ENCODE measurements around the gene TINAG.

Gene TINAG

DNA sequence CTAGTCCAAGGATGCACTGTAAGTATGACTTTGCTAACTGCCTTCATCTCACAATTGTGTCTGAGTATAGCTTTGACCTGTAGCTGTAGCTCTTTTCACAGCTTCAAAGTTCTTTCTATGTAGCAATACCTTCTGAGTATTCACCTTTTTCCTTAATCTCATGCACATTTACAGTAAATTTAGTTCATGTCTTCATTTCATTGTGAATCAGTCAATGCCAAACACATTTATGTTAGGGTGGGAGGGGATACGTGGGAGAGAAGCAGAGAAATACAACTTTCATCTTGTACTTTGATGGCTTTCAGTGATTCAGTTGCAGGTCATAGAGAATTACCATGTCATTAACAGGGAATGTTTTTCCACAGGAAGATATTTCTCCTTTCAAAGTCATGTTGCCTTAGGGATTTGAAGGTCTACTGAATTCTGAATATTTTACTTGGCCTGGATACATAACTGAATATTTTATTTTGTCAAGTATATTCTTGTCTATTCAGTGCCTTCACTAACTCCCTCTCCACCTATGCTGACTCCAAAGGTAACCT lies 119.2 kb downstream of the TINAG start:
- peak; percentile 79 for FAIRE-seq
- no peak for DNase-seq (ENCODE audit: low spot score)

GRCh38 chr6:54428431-54428830 lies 120.2 kb downstream of the TINAG start:
- FAIRE-seq = no peak
- no peak for DNase-seq (ENCODE audit: low spot score)

- FAIRE-seq = no peak
- no peak for DNase-seq (ENCODE audit: low spot score)
Measured at GRCh38 chr6:54431466-54431865, 123.2 kb downstream of the TINAG start.

Data from urothelium cell line (cell line).